ELR (cell line): Measurements from ENCODE around the gene CLCNKB.
"Not testable (repeated sequence)": the region's sequence is repeated elsewhere in the genome, so short reads cannot be mapped to it uniquely, and the experiment has no call there.

Source experiments
- DNase-seq: peaks from one replicate; pipeline ENCODE4 v3.0.0-alpha.2; 2015; ENCODE audit warnings: low read depth

The CLCNKB gene

DNA sequence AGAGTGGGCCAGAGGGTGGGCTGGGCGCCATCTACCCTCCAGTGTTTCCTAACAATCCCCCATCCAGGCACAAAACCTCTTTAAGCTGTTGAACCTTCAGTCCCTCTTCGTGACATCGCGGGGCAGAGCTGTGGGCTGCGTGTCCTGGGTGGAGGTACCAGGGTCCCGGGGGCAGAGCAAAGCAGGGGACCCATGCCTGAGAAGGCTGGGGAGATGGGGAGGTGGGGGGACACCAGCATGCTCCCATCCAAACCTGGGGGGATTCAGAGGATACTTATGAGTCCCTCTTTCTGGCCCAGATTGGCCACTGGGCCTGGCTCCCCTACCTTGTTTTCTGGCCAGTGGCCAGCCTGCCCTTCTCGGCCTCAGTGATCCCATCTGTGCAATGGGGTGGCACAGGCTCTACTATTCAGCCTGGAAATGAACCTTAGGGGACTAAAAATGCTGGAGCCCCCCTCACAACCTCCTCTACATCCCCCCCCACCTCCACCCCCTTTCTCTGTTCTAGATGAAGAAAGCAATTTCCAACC, 10.4 kb upstream of the CLCNKB start:
- not testable (repeated sequence) for DNase-seq

DNA sequence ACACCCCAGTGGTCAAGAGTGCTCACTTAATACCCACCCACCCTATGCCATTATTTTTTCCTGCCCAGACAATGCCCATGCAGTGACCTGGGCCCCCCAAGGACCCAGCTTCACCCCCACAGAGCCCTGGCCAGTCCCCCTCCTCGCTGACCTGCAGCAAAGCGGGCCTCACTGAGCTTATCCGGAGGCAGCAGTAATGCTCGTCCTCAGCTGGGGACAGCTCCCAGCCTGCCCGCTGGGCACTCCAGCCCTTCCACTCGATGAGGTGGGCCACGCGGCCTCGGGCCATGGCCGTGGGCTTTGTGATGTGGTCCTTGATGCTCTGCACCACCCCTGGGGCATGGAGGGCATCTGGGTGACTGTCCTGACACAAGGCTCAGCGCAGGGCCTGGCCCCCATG, 7.1 kb upstream of the CLCNKB start:
- not testable (repeated sequence) for DNase-seq

DNA sequence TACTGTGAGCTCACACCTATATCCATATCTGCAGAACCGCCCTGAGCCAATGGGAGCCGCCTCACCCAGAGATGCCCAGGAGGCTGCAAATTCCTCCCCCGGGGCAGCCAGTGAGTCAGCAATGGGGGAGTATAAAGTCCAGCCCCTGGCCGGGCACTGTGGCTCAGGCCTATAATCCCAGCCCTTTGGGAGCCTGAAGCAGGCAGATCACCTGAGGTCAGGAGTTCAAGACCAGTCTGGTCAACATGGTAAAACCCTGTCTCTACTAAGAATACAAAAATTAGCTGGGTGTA, 5.0 kb upstream of the CLCNKB start:
- peak; percentile 20 for DNase-seq

DNA sequence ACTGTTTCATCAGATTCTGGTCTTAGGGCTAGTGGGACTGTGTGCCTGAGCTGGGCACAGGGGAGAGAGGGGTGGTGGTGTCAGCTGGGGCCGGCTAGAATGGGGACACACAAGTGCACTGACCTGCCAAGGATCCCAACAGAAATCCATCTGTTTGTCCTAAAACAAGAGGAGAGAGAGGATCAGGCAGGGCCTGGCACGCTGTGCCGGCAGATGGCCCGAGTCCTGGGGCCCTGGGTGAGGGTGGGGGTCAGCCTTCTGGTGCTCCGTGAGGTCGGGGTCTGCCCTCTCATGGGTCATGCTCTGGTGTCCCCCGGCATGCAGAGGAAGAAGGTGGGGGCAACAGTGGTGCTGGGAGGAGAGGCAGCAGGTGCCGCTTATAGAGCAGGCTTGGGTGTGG, 3.7 kb upstream of the CLCNKB start:
- DNase-seq: not testable (repeated sequence)

DNA sequence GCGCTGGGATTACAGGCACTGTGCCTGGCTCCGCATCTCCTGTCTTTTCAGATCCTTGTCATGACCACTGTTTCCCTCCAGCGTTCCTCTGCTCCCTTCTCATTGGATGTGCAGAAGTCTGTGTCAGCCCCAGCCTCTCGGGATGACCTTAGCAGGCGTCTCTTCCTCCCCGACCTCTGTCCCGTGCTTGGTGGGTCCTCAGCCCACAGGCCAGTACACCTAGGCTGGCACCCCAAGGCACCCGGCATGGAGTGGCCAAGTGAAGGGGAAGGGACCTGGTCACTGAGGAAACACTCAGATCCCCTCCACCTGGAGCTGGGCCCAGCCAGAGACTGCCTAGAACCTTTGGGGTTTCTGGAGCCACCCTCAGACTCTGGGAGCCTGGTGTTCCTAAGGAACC, 2.4 kb upstream of the CLCNKB start:
- DNase-seq: no peak

- DNase-seq: no peak
These were observed 1.5 kb upstream of the CLCNKB start for GRCh38 chr1:16042096-16042495.

DNA sequence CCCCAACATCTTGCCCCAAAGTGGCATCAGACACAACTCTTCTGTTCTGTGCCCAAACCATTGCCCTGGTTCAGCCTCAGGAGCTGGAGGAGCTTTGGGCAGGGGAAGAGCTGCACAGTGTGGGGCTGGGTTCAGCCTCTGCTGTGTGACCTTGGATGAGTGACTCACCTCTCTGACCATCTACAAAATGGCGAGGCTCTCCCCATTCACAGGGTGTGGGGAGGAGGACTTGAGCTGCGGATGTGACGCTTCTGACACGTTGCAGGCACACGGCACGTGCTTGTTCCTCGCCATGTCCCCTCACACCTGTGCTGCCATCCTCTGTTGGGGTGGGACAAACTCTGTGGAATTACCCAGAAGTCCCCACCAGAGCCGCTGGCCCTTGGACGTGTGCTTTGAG, 928 bp upstream of the CLCNKB start:
- not testable (repeated sequence) for DNase-seq

DNA sequence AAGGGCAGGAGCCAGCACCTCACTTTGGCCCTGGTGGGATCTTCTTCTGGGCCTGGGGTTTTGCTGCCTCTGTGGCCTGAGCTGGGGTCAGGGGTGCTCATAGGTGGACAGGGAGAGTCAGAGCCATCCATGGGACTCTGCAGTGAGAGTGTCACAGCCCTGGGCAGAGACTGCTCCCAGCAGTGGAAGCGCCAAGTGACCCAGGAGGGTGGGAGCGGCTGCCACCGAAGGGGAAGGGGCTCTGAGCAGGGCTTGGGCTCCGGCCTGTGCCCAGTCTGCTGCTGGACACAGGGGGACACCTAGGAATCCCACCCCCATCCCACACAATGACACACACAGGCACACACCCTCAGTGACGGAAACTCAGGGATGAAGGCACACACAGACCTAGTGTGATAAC, 368 bp downstream of the CLCNKB start:
- no peak for DNase-seq

DNA sequence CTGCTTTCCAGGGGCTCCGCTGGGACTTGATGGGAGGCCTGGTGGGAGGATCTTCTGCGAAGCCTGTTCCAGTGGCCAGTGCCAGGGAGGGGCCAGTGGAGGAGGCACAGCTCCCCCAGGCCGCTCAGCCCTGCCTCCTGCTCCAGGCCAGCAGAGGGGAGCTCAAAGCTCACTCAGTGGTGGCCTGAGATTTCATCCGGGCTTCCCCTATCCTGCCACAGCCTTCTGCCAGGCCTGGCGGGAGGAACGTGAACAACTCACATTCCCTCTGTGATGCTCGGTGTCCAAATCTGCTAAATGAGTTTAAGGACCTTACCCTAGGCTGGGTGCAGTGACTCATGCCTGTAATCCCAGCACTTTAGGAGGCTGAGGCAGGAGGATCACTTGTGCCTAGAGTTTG, 3.3 kb downstream of the CLCNKB start:
- no peak for DNase-seq

DNA sequence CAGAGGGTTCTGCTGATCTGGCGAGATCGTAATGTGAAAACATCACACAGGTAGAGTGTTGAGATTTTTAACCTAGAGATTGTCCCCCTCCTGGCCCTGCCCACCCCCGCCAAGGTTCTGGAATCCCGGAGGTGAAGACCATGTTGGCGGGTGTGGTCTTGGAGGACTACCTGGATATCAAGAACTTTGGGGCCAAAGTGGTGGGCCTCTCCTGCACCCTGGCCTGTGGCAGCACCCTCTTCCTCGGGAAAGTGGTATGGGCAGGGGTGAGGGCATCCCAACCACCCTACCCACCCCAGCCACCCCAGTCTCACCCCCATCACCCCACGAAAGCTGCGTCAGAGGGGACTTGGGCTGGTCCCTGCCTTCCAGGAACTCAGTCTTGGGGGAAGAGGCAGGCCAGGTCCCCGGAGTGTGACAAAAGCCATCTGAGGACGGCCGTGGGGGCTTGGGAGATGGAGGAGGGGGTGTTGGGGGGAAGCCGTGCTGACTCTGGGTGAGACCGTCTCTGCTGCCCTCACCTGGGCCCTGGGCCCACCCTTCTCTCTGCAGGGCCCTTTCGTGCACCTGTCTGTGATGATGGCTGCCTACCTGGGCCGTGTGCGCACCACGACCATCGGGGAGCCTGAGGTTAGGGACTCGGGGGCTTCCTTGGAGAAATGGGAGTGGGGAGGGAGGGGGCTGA, 4.4 kb downstream of the CLCNKB start:
- DNase-seq: no peak

- DNase-seq: peak; percentile 33
These were observed 5.1 kb downstream of the CLCNKB start for GRCh38 chr1:16048573-16049189.

DNA sequence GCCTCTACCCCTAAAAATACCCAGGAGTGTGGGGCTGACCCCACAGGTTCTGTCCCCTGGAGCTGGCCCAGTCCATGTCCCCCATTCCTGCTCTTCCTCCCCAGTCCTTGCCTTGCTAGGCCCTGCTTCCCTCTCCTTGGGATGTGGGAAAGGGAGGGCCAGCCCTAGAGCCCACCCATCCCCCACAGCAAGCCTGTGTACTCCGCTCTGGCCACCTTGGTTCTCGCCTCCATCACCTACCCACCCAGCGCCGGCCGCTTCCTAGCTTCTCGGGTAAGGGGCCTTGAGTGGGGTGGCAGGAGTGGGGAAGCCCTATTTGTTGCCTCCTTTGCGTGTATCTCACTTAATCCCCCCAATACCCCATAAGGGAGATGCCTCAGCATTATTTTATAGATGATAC, 6.7 kb downstream of the CLCNKB start:
- no peak for DNase-seq

GRCh38 chr1:16051039-16051438, 7.5 kb downstream of the CLCNKB start:
- no peak for DNase-seq

- DNase-seq: not testable (repeated sequence)
These were observed 8.4 kb downstream of the CLCNKB start for GRCh38 chr1:16051949-16052348.

DNA sequence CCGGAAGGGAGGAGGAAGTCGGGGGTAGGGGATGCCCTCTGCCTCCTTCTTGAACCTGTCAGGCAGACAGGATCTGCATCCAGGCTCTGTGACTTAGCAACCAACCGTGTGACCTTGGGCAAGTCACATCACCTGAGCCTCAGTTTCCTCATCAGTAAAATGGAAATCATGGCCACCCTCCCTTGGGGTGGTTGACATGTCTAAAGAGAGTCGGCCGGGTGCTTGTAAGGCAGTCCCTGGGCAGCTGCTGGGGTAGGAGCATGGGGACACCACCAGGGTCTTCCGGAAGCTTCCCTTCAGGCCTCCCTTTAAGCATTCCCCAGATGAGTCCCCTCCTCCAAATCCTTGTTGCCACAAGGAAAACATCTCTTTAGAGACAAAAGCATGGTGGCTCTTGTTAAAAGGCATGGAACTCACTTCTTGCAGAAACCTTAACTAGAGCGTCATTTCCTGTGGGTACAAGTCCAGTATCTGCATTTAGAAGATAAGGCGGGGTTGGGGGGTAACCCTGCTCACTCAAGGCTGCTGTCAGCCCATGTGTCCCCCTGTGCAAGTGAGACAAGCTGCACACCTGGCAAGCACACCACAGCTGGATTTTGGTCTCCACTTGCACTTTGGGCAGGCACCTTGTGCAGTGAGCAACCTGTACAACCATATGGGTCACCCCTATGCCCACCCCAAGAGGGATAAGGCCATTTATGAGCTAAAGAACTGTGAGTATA, 10.4 kb downstream of the CLCNKB start:
- DNase-seq: no peak

DNA sequence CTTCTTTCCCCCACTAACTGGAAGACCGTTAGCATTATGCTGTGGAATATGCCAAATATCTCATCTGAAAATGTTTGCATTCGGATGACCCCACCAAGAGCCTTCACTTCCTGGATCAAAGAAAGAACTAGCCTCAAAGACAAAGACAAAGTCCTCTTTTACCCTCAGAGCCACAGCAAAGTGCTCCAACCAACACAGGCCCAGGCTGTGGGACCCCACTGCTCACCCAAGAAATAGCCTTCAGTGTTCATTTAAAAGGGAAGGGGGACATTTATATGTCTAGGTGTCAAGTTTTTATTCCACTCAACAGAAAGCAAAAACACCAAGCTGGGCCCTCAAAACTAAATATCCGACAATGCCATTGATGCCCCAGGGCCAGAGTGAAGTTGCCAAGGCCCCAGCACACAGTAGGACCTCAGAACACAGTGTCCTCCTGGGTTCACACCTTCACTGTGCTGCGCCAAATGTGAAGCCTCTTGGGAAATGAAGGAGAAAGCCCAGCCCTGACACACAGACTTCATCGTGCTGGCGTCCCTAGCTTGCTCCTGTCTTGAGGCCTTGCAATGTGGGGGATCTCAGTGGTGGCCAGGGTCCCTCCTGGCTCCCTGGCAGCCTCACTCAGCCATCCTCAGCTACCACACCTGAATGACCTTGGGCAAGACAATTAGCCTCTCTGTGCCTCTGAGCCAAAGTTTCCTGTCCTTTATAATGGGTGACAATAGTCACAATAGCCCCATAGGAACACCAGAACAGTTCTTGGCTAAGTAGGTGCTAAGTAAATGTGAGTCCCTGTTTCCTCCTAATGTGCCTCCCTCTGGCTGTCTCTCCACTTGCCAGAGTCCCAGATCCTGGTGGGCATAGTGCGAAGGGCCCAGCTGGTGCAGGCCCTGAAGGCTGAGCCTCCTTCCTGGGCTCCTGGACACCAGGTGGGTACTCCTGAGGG, 11.3 kb downstream of the CLCNKB start:
- DNase-seq: no peak

- DNase-seq: peak; percentile 79
These were observed 12.3 kb downstream of the CLCNKB start for GRCh38 chr1:16055613-16056520.

GRCh38 chr1:16056521-16056912, 12.9 kb downstream of the CLCNKB start:
- DNase-seq: not testable (repeated sequence)

- not testable (repeated sequence) for DNase-seq
These were observed 13.8 kb downstream of the CLCNKB start for GRCh38 chr1:16057314-16057915.

DNA sequence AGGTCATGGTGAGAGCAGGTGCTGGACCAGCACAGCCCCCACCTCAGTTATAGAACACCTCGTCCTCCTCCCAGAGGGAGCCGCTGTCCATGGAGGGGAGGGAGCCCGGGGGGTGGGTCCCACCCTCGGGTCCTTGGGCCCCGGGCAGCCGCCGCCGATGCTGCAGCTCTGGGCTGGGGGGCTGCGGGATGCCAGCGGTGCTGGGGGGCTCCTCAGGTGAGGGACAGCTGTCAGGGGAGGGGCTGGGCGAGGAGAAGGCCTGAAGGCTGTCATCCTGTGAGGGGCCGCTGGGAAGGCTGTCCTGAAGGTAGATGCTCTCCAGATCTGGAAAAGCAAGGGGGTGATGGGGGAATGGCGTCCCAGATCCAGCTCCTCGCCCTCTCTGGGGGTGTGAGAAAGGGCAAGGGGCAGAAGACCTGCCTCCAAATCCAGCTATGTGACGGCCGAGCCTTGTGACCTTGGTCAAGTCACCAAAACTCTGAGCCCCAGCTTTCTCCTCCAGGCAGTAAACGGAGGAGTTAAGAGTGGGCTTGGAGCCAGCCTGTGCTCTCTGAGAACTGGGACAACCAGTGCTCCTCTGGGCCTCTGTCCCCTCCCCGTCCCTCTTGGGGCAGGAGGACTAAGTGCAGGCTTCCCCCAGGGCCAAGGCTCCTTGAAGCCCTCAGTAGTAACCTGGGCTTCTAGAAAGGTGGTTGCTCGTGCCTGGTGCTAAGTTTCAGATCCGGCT, 15.0 kb downstream of the CLCNKB start:
- DNase-seq: not testable (repeated sequence)
